HL-60 (cell line): ENCODE results near the gene DIP2A.
"Not testable (repeated sequence)": the region's sequence is repeated elsewhere in the genome, so short reads cannot be mapped to it uniquely, and the experiment has no call there.

ENCODE experiments used
- DNase-seq, 2 experiments: peaks; one replicate each; pipeline ENCODE4 v3.0.0-alpha.2; 2010 to 2020; ENCODE audit warnings: low read depth in 1 of 2, low spot score in 1 of 2
- H3K27ac ChIP-seq: fragments of 250-450 bp; sonication (Bioruptor Pico); replicated peaks from 2 replicates; pipeline ENCODE4 v1.5.1; 2020; ENCODE audit warnings: mild to moderate bottlenecking, moderate library complexity
- H3K27me3 ChIP-seq: fragments of 250-450 bp; sonication (Bioruptor Pico); 2 replicates; pipeline ENCODE4 v1.5.1; 2021; ENCODE audit warnings: mild to moderate bottlenecking, moderate library complexity; ENCODE audit not compliant: insufficient read depth, poor library complexity, severe bottlenecking
- H3K4me3 ChIP-seq: replicated peaks from 2 replicates; pipeline ENCODE4 v1.5.1; 2011; ENCODE audit warnings: mild to moderate bottlenecking, control low read depth, low read length; ENCODE audit not compliant: insufficient read depth
- CTCF ChIP-seq: IDR thresholded peaks from one replicate; pipeline ENCODE4 v1.5.1; 2011; ENCODE audit warnings: low read length, control low read depth, inconsistent platforms; ENCODE audit not compliant: insufficient read depth
- GABPA ChIP-seq: IDR thresholded peaks from 2 replicates; pipeline ENCODE4 v1.6.1; 2012; ENCODE audit warnings: low read depth
- POLR2AphosphoS5 ChIP-seq: IDR thresholded peaks from 2 replicates; pipeline ENCODE4 v1.6.1; 2012; ENCODE audit warnings: low read depth
- REST ChIP-seq: IDR thresholded peaks from 2 replicates; pipeline ENCODE4 v1.6.1; 2012; ENCODE audit warnings: low read depth; ENCODE audit not compliant: insufficient replicate concordance
- SPI1 ChIP-seq: IDR thresholded peaks from 2 replicates; pipeline ENCODE4 v1.6.1; 2012; ENCODE audit warnings: low read depth, mild to moderate bottlenecking, borderline replicate concordance

Gene DIP2A

GRCh38 chr21:46517361-46517760 is 58.7 kb downstream of the DIP2A start:
- Histone ChIP-seq H3K27me3 (no peaks in the 10 kb centered on the region), H3K27ac (no peak overlapping the region), H3K4me3 (no peak overlapping the region)
- no peak for TF ChIP-seq CTCF
- TF ChIP-seq REST, result no peak
- TF ChIP-seq POLR2AphosphoS5, result no peak
- no peak for TF ChIP-seq SPI1
- no peak for TF ChIP-seq GABPA
- no peak for DNase-seq

GRCh38 chr21:46518983-46519583 is 60.4 kb downstream of the DIP2A start:
- Histone ChIP-seq H3K27me3 (no peaks in the 10 kb centered on the region), H3K4me3 (no peak overlapping the region), H3K27ac (no peak overlapping the region)
- DNase-seq, result no peak
- TF ChIP-seq SPI1 (no peak), CTCF (no peak), REST (no peak), GABPA (no peak), POLR2AphosphoS5 (no peak)

GRCh38 chr21:46527393-46527792 is 68.7 kb downstream of the DIP2A start:
- DNase-seq, H3K4me3 ChIP-seq, H3K27ac ChIP-seq: not testable (repeated sequence)

GRCh38 chr21:46527801-46528200 is 69.1 kb downstream of the DIP2A start:
- TF ChIP-seq POLR2AphosphoS5 (no peak), GABPA (no peak), CTCF (no peak), SPI1 (no peak), REST (no peak)
- Histone ChIP-seq H3K27me3 (no peaks in the 10 kb centered on the region), H3K27ac (no peak overlapping the region), H3K4me3 (no peak overlapping the region)
- no peak for DNase-seq

More at GRCh38 chr21:46527393-46527792, 68.7 kb downstream of the DIP2A start:
- H3K27me3 ChIP-seq, result not testable (repeated sequence)
